K562 (cell line): Measurements from ENCODE around the gene SETSIP. TPM values are rescaled to one million over a fixed set of nuclear protein-coding genes. Genes with fewer than 3 reads are reported as not detected.

Source experiments
- ATAC-seq: fragments of 200-7000 bp; cut with Tn5 transposase; 3 replicates; pipeline ENCODE4 v1.9.1; 2020; ENCODE audit warnings: moderate library complexity
- BruUV-seq: library from RNA; stranded (reverse); fragments of 400-500 nt; replicated peaks from 2 replicates; lab custom pipeline; 2021; lab: Mats Ljungman, UMichigan
- CTCF ChIA-PET: fragments of 300-600 bp; formaldehyde crosslinking; extraction: SDS; loops from one replicate; lab custom pipeline; 2021; ENCODE audit warnings: low intra/inter-chr PET ratio; lab: Yijun Ruan, JAX
- POLR2A ChIA-PET: fragments of 300-600, 350-650 bp; sonication (Branson Sonifier 250); formaldehyde crosslinking; extraction: SDS; loops from one replicate; lab custom pipeline; 2021; ENCODE audit warnings: antibody characterized with exemption, inconsistent platforms; lab: Yijun Ruan, JAX
- DNase-seq, 4 experiments: peaks; one replicate each; pipeline versions ENCODE4 v3.0.0 to v3.0.0-alpha.2; 2011 to 2018; ENCODE audit warnings: low spot score in 3 of 4, mixed read lengths in 3 of 4; ENCODE audit errors: extremely low read depth in 1 of 4
- FAIRE-seq: peaks from 2 replicates; lab custom pipeline; 2011; peaks lifted over from hg19 to GRCh38; lab: Jason Lieb, UNC
- H2AFZ ChIP-seq: 2 replicates; pipeline ENCODE4 v1.6.0; 2011; ENCODE audit warnings: low read depth, low read length, control low read depth, inconsistent platforms
- H3K27ac ChIP-seq: fragments of 200-600 bp; 3 replicates; pipeline ENCODE4 v1.8.0; 2011; ENCODE audit warnings: low read depth, mild to moderate bottlenecking, control low read depth, inconsistent platforms, low read length, moderate library complexity, mixed read lengths; ENCODE audit errors: extremely low read depth
- H3K27me3 ChIP-seq, 2 experiments: fragments of 300-600 bp in 1 of 2; 2 replicates in 1 of 2; 3 replicates in 1 of 2; pipeline versions ENCODE4 v1.6.0 to v1.8.0; 2011; ENCODE audit warnings: inconsistent platforms in 2 of 2, low read length in 2 of 2, mild to moderate bottlenecking in 1 of 2, mixed read lengths in 1 of 2, moderate library complexity in 1 of 2; ENCODE audit not compliant: control insufficient read depth in 2 of 2, insufficient read depth in 2 of 2
- H3K36me3 ChIP-seq: fragments of 300-600 bp; 3 replicates; pipeline ENCODE4 v1.8.0; 2011; ENCODE audit warnings: mild to moderate bottlenecking, low read length, inconsistent platforms; ENCODE audit not compliant: control insufficient read depth, insufficient read depth
- H3K4me1 ChIP-seq, 2 experiments: fragments of 200-600 bp in 1 of 2; replicated peaks in 1 of 2; 2 replicates in 1 of 2; 3 replicates in 1 of 2; pipeline versions ENCODE4 v1.5.1 to v1.8.0; 2011; ENCODE audit warnings: inconsistent platforms in 2 of 2, low read length in 2 of 2, mild to moderate bottlenecking in 1 of 2, mixed read lengths in 1 of 2, moderate library complexity in 1 of 2; ENCODE audit not compliant: control insufficient read depth in 2 of 2, insufficient read depth in 2 of 2
- H3K4me2 ChIP-seq: 2 replicates; pipeline ENCODE4 v1.6.1; 2011; ENCODE audit warnings: low read length, control low read depth, inconsistent platforms, mixed read lengths; ENCODE audit not compliant: insufficient read depth
- H3K4me3 ChIP-seq: fragments of 200-600 bp; sonication (generic), shearing (Covaris generic); 2 replicates; pipeline ENCODE4 v1.5.1; 2016; ENCODE audit warnings: control low read depth, inconsistent platforms
- H3K79me2 ChIP-seq: fragments of 200-600 bp; 3 replicates; pipeline ENCODE4 v1.8.0; 2011; ENCODE audit warnings: low read length, inconsistent platforms; ENCODE audit not compliant: control insufficient read depth, insufficient read depth
- H3K9ac ChIP-seq, 2 experiments: 2 replicates each; pipeline versions ENCODE4 v1.6.0 to v1.6.1; 2011; ENCODE audit warnings: low read depth in 2 of 2, low read length in 2 of 2, control low read depth in 1 of 2, inconsistent platforms in 1 of 2, mild to moderate bottlenecking in 1 of 2, mixed read lengths in 1 of 2; ENCODE audit not compliant: insufficient read depth in 1 of 2
- H3K9me1 ChIP-seq: one replicate; pipeline ENCODE4 v1.6.0; 2011; ENCODE audit warnings: inconsistent platforms, mild to moderate bottlenecking, low read length, moderate library complexity; ENCODE audit not compliant: control insufficient read depth, insufficient read depth
- H3K9me3 ChIP-seq: replicated peaks from 2 replicates; pipeline ENCODE4 v1.5.1; 2011; ENCODE audit warnings: low read depth, low read length, inconsistent platforms; ENCODE audit not compliant: control insufficient read depth, insufficient read depth
- H4K20me1 ChIP-seq: replicated peaks from 2 replicates; pipeline ENCODE4 v1.6.1; 2011; ENCODE audit warnings: low read length, inconsistent platforms, mixed read lengths; ENCODE audit not compliant: control insufficient read depth, insufficient read depth
- DNMT1 ChIP-seq: fragments of 450-650 bp; IDR thresholded peaks from 2 replicates; pipeline ENCODE4 v1.6.1; 2016; ENCODE audit warnings: antibody characterized with exemption, mild to moderate bottlenecking
- EP300 ChIP-seq: IDR thresholded peaks from 2 replicates; pipeline ENCODE4 v1.6.1; 2012; ENCODE audit warnings: low read length, improper control_type of control experiment
- L3MBTL2 ChIP-seq: fragments of 450-650 bp; IDR thresholded peaks from 2 replicates; pipeline ENCODE4 v1.6.1; 2016; ENCODE audit warnings: mild to moderate bottlenecking, moderate library complexity
- NFE2L1 ChIP-seq: fragments of 450-650 bp; IDR thresholded peaks from 2 replicates; pipeline ENCODE4 v1.6.1; 2016; ENCODE audit warnings: missing genetic modification characterization, low read depth, mild to moderate bottlenecking, missing compliant biosample characterization, moderate library complexity, borderline replicate concordance
- NUFIP1 ChIP-seq: fragments of 450-650 bp; IDR thresholded peaks from 2 replicates; pipeline ENCODE4 v1.6.1; 2018; ENCODE audit not compliant: partially characterized antibody
- POLR2B ChIP-seq: fragments of 450-650 bp; IDR thresholded peaks from 2 replicates; pipeline ENCODE4 v1.6.1; 2018; ENCODE audit warnings: low read depth; ENCODE audit not compliant: partially characterized antibody
- SUPT5H ChIP-seq: fragments of 450-650 bp; IDR thresholded peaks from 2 replicates; pipeline ENCODE4 v1.6.1; 2016
- ZBTB8A ChIP-seq: fragments of 450-650 bp; IDR thresholded peaks from 2 replicates; pipeline ENCODE4 v1.6.1; 2018; ENCODE audit warnings: mild to moderate bottlenecking, moderate library complexity; ENCODE audit not compliant: partially characterized antibody
- ZC3H4 ChIP-seq: sonication (generic); formaldehyde crosslinking; IDR thresholded peaks from 2 replicates; pipeline ENCODE4 v1.9.0; 2021; ENCODE audit warnings: missing genetic modification reagents, borderline replicate concordance
- ZNF3 ChIP-seq: fragments of 250-450 bp; sonication (Bioruptor Pico); IDR thresholded peaks from 2 replicates; pipeline ENCODE4 v1.5.0; 2021; ENCODE audit warnings: mild to moderate bottlenecking, moderate library complexity
- ZNF511 ChIP-seq: sonication (generic); formaldehyde crosslinking; IDR thresholded peaks from 2 replicates; pipeline ENCODE4 v1.8.0; 2022; ENCODE audit warnings: mild to moderate bottlenecking, missing genetic modification reagents
- ZNF668 ChIP-seq: fragments of 250-450 bp; sonication (Bioruptor Pico); IDR thresholded peaks from 2 replicates; pipeline ENCODE4 v1.8.0; 2022; ENCODE audit warnings: mild to moderate bottlenecking, inconsistent platforms
- ZNF830 ChIP-seq: fragments of 250-450 bp; sonication (Bioruptor Pico); IDR thresholded peaks from 2 replicates; pipeline ENCODE4 v1.5.0; 2021; ENCODE audit warnings: mild to moderate bottlenecking
- WGBS: fragments of 100-300 bp; shearing (Covaris generic); methylation state at CpG from one replicate; pipeline ENCODE4 v1.1.6; 2016; ENCODE audit warnings: low coverage, mixed read lengths; ENCODE audit not compliant: insufficient coverage; ENCODE audit errors: missing lambda C conversion rate; 5-methylcytosine and 5-hydroxymethylcytosine counted together
- in situ Hi-C: fragments of 300-500 bp; cut with MboI; formaldehyde crosslinking; loops from 4 replicates; pipeline ENCODE4 v1.15.0; 2018; ENCODE audit warnings: inconsistent platforms, mixed read lengths
- intact Hi-C: fragments of 100-400 bp; cut with micrococcal nuclease; formaldehyde crosslinking; loops from 2 replicates; pipeline ENCODE4 v1.14.2; 2022
- polyA plus RNA-seq, 8 experiments: library from polyadenylated mRNA; depleted of rRNA in 4 of 8; stranded (reverse) in 5 of 8; unstranded in 3 of 8; fragments of >200 nt; fragmentation: Nextera tagmentation in 2 of 8; fragmentation: Illumina TruSeq in 1 of 8; extraction: Ambion mirVana in 2 of 8; extraction: Trizol in 1 of 8; gene quantifications; 2 replicates each; pipeline versions ENCODE4 v1.2.1 to v1.2.3, GENCODE V29; 2011 to 2014; ENCODE audit warnings: inconsistent platforms in 1 of 8, missing spikeins in 1 of 8
- total RNA-seq, 7 experiments: library from RNA; depleted of rRNA in 6 of 7; stranded (reverse); fragments of >200 nt in 6 of 7; fragmentation: Illumina TruSeq in 2 of 7; extraction: Trizol in 2 of 7; gene quantifications; 2 replicates each; pipeline versions ENCODE4 v1.2.1 to v1.2.3, GENCODE V29; 2011 to 2021; ENCODE audit warnings: low replicate concordance in 1 of 7
- TF ChIP-seq, protein P1 (sequence below): fragments of 450-650 bp; IDR thresholded peaks from 2 replicates; pipeline ENCODE4 v1.6.1; 2016; ENCODE audit warnings: missing biosample characterization, missing genetic modification characterization
- TF ChIP-seq, protein P2 (sequence below): sonication (generic); formaldehyde crosslinking; IDR thresholded peaks from 2 replicates; pipeline ENCODE4 v1.8.0; 2022; ENCODE audit warnings: mild to moderate bottlenecking, low read depth, missing genetic modification reagents

The SETSIP gene
- total and polyA plus RNA-seq, 9 of the 15 experiments (the other 6 are each of a cell fraction or from before 2014, with no cell fraction given), result 0.22 to 0.43 TPM; not detected in 7

GRCh38 chr1:92029241-92029922, 45.8 kb downstream of the SETSIP start:
- Histone ChIP-seq H3K79me2 (no peaks in the 10 kb centered on the region), H3K27me3 (peaks cover 12 to 31% of the 10 kb centered on the region in 2 experiments), H3K4me1 (peaks cover 0 to 7% of the 10 kb centered on the region in 2 experiments; a peak in 2 of 5 replicates), H3K9me1 (no peaks in the 10 kb centered on the region), H3K36me3 (no peaks in the 10 kb centered on the region), H3K9ac (no peak overlapping the region), H3K4me3 (no peak overlapping the region), H3K27ac (no peak overlapping the region), H2AFZ (no peak overlapping the region), H3K4me2 (no peak overlapping the region), H4K20me1 (no peaks in the 10 kb centered on the region), H3K9me3 (no peaks in the 10 kb centered on the region)
- intact Hi-C loops, result no loop called here
- no peak for TF ChIP-seq NUFIP1
- TF ChIP-seq, protein P1, sequence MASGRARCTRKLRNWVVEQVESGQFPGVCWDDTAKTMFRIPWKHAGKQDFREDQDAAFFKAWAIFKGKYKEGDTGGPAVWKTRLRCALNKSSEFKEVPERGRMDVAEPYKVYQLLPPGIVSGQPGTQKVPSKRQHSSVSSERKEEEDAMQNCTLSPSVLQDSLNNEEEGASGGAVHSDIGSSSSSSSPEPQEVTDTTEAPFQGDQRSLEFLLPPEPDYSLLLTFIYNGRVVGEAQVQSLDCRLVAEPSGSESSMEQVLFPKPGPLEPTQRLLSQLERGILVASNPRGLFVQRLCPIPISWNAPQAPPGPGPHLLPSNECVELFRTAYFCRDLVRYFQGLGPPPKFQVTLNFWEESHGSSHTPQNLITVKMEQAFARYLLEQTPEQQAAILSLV (tag), result no peak
- CTCF ChIA-PET, result no interaction called here
- in situ Hi-C loops, result no loop called here
- WGBS, result 30% methylated on average over 31 of the region's 31 CpGs
- no TSS peak for BruUV-seq
- no peak for DNase-seq
- ATAC-seq, result no peak
- no peak for FAIRE-seq
- POLR2A ChIA-PET, result no interaction called here

DNA sequence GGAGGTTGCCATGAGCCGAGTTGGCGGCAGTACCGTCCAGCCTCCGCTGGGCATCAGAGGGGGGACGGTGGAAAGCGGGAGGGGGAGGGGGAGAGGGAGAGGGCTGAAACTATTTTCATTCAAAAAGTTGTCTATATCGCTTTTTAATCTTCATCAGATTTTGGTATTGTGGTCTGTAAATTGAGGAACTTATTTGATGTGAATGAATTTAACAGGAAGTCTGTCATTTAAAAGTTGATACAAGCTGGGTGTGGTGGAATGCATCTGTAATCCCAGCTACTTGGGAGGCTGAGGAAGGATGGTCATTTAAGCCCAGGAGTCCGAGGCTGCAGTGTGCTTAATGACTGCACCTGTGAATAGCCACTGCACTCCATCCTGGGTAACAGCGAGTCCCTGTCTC, 48.4 kb downstream of the SETSIP start:
- no peaks in the 10 kb centered on the region for H3K79me2 ChIP-seq
- no peak for DNase-seq
- intact Hi-C loops (no loop called here), in situ Hi-C loops (no loop called here)
- no peaks in the 10 kb centered on the region for H3K36me3 ChIP-seq
- ChIA-PET CTCF (no interaction called here), POLR2A (no interaction called here)
- H3K9me1 ChIP-seq, result no peaks in the 10 kb centered on the region
- no peak for FAIRE-seq
- BruUV-seq, result no TSS peak
- WGBS, result 6% methylated on average over 7 of the region's 9 CpGs
- H4K20me1 ChIP-seq, result no peaks in the 10 kb centered on the region
- H3K27me3 ChIP-seq, result peaks cover 10 to 25% of the 10 kb centered on the region in 2 experiments
- H3K4me1 ChIP-seq, result peaks cover 0 to 7% of the 10 kb centered on the region in 2 experiments; a peak in 2 of 5 replicates
- no peak for ATAC-seq
- TF ChIP-seq ZC3H4 (CRISPR knock-in tag) (no peak), SUPT5H (no peak), ZNF668 (CRISPR knock-in tag) (no peak), DNMT1 (no peak), L3MBTL2 (no peak), ZBTB8A (no peak), NFE2L1 (tag) (no peak), ZNF830 (CRISPR knock-in tag) (no peak), EP300 (no peak), ZNF511 (CRISPR knock-in tag) (no peak), POLR2B (no peak), ZNF3 (no peak)
- TF ChIP-seq, protein P2, sequence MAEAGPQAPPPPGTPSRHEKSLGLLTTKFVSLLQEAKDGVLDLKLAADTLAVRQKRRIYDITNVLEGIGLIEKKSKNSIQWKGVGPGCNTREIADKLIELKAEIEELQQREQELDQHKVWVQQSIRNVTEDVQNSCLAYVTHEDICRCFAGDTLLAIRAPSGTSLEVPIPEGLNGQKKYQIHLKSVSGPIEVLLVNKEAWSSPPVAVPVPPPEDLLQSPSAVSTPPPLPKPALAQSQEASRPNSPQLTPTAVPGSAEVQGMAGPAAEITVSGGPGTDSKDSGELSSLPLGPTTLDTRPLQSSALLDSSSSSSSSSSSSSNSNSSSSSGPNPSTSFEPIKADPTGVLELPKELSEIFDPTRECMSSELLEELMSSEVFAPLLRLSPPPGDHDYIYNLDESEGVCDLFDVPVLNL, result no peak
- H3K4me3 ChIP-seq, result no peak overlapping the region
- no peak overlapping the region for H2AFZ ChIP-seq
- no peak overlapping the region for H3K27ac ChIP-seq
- H3K4me2 ChIP-seq, result no peak overlapping the region
- H3K9me3 ChIP-seq, result no peaks in the 10 kb centered on the region; the same call in 1 of the 2 replicates
- H3K9ac ChIP-seq, result no peak overlapping the region
